HCT116 (cell line): ENCODE measurements around the gene ZNF229. TPM values are rescaled to one million over a fixed set of nuclear protein-coding genes. Genes with fewer than 3 reads are reported as not detected.
"Not testable (repeated sequence)": the region's sequence is repeated elsewhere in the genome, so short reads cannot be mapped to it uniquely, and the experiment has no call there.

Source experiments
- ATAC-seq: fragments of 200-7000 bp; cut with Tn5 transposase; 2 replicates; pipeline ENCODE4 v1.9.1; 2020; ENCODE audit warnings: mild to moderate bottlenecking, moderate library complexity
- BruUV-seq: library from RNA; stranded (reverse); fragments of 400-500 nt; replicated peaks from 2 replicates; lab custom pipeline; 2021; lab: Mats Ljungman, UMichigan
- CTCF ChIA-PET: fragments of 300-600 bp; sonication (Branson Sonifier 250); formaldehyde crosslinking; loops from one replicate; lab custom pipeline; 2021; ENCODE audit warnings: antibody characterized with exemption; lab: Charles Lee
- POLR2A ChIA-PET: fragments of 300-600, 350-600 bp; sonication (Branson Sonifier 250); formaldehyde crosslinking; loops from one replicate; lab custom pipeline; 2021; ENCODE audit warnings: antibody characterized with exemption; lab: Charles Lee
- RAD21 ChIA-PET, 2 experiments: fragments of 300-600 bp; sonication (Branson Sonifier 250); formaldehyde crosslinking; loops; one replicate each; lab custom pipeline; 2023; ENCODE audit warnings: low total read pairs in 2 of 2; ENCODE audit not compliant: uncharacterized antibody in 2 of 2, unreplicated experiment in 2 of 2, low non-redundant PET in 1 of 2; lab: Charles Lee
- DNase-seq: peaks from one replicate; pipeline ENCODE4 v3.0.0-alpha.2; 2010; ENCODE audit warnings: low read depth, low spot score
- H2AFZ ChIP-seq: fragments of 200-600 bp; shearing (Covaris generic), sonication (generic); 2 replicates; pipeline ENCODE4 v1.6.1; 2017; ENCODE audit warnings: low read depth, mixed run types, mixed read lengths, antibody characterized with exemption, low read length; ENCODE audit not compliant: poor library complexity, severe bottlenecking
- H3K27ac ChIP-seq: 2 replicates; pipeline ENCODE4 v1.5.1; 2012; ENCODE audit warnings: low read depth, low read length
- H3K27me3 ChIP-seq: fragments of 200-600 bp; sonication (generic); 2 replicates; pipeline ENCODE4 v1.6.1; 2016; ENCODE audit warnings: mixed run types, low read length, mixed read lengths; ENCODE audit not compliant: insufficient read depth
- H3K36me3 ChIP-seq, 2 experiments: fragments of 200-500 bp in 1 of 2; fragments of 200-600 bp in 1 of 2; sonication (Bioruptor generic) in 1 of 2; sonication (generic) in 1 of 2; 2 replicates each; pipeline versions ENCODE4 v1.5.1 to v1.6.1; 2014 to 2016; ENCODE audit warnings: low read length in 2 of 2, inconsistent platforms in 1 of 2, mixed read lengths in 1 of 2, mixed run types in 1 of 2; ENCODE audit not compliant: insufficient read depth in 2 of 2, control insufficient read depth in 1 of 2
- H3K4me1 ChIP-seq, 2 experiments: fragments of 200-600 bp in 1 of 2; sonication (generic) in 1 of 2; 2 replicates each; pipeline versions ENCODE4 v1.5.1 to v1.6.1; 2012 to 2017; ENCODE audit warnings: low read length in 2 of 2, inconsistent platforms in 1 of 2, mild to moderate bottlenecking in 1 of 2, mixed read lengths in 1 of 2, mixed run types in 1 of 2, moderate library complexity in 1 of 2; ENCODE audit not compliant: insufficient read depth in 2 of 2, control insufficient read depth in 1 of 2
- H3K4me2 ChIP-seq: fragments of 200-600 bp; sonication (generic); 2 replicates; pipeline ENCODE4 v1.6.1; 2017; ENCODE audit warnings: mixed run types, low read length, mixed read lengths
- H3K4me3 ChIP-seq, 2 experiments: fragments of 200-600 bp in 1 of 2; sonication (generic) in 1 of 2; replicated peaks in 1 of 2; 2 replicates each; pipeline ENCODE4 v1.5.1; 2011 to 2016; ENCODE audit warnings: low read length in 2 of 2, control low read depth in 1 of 2, low read depth in 1 of 2, mild to moderate bottlenecking in 1 of 2, mixed read lengths in 1 of 2, mixed run types in 1 of 2
- H3K79me2 ChIP-seq: fragments of 200-600 bp; sonication (generic); 2 replicates; pipeline ENCODE4 v1.6.1; 2017; ENCODE audit warnings: mild to moderate bottlenecking, mixed run types, low read length, moderate library complexity, mixed read lengths; ENCODE audit not compliant: insufficient read depth
- H3K9ac ChIP-seq: fragments of 200-600 bp; sonication (generic); 2 replicates; pipeline ENCODE4 v1.6.1; 2016; ENCODE audit warnings: low read length, mixed read lengths
- H3K9me2 ChIP-seq: fragments of 200-600 bp; sonication (generic), shearing (Covaris generic); 2 replicates; pipeline ENCODE4 v1.6.1; 2017; ENCODE audit warnings: mixed run types, mild to moderate bottlenecking, moderate library complexity; ENCODE audit not compliant: insufficient read depth
- H3K9me3 ChIP-seq, 2 experiments: fragments of 200-500 bp in 1 of 2; fragments of 200-600 bp in 1 of 2; sonication (Bioruptor generic) in 1 of 2; sonication (generic) in 1 of 2; 2 replicates each; pipeline ENCODE4 v1.6.1; 2014 to 2017; ENCODE audit warnings: low read length in 2 of 2, mixed read lengths in 2 of 2, inconsistent platforms in 1 of 2, low read depth in 1 of 2, mild to moderate bottlenecking in 1 of 2, mixed run types in 1 of 2, moderate library complexity in 1 of 2; ENCODE audit not compliant: control insufficient read depth in 1 of 2, insufficient read depth in 1 of 2
- H4K20me1 ChIP-seq: fragments of 200-600 bp; sonication (generic), shearing (Covaris generic); 2 replicates; pipeline ENCODE4 v1.6.1; 2017; ENCODE audit warnings: mixed run types, mild to moderate bottlenecking, moderate library complexity; ENCODE audit not compliant: insufficient read depth
- CBX3 ChIP-seq: IDR thresholded peaks from 2 replicates; pipeline ENCODE4 v1.6.1; 2012; ENCODE audit warnings: low read depth
- EZH2 ChIP-seq: fragments of 200-600 bp; sonication (generic); IDR thresholded peaks from 2 replicates; pipeline ENCODE4 v1.6.1; 2017; ENCODE audit warnings: antibody characterized with exemption, mixed run types
- POLR2AphosphoS5 ChIP-seq: IDR thresholded peaks from 2 replicates; pipeline ENCODE4 v1.6.1; 2011; ENCODE audit warnings: mild to moderate bottlenecking, low read depth, low read length, moderate library complexity
- REST ChIP-seq: IDR thresholded peaks from 2 replicates; pipeline ENCODE4 v1.6.1; 2012; ENCODE audit warnings: low read depth
- ZNF274 ChIP-seq: fragments of 200-500 bp; sonication (Bioruptor generic); IDR thresholded peaks from 2 replicates; pipeline ENCODE4 v1.6.1; 2014; ENCODE audit warnings: mild to moderate bottlenecking, low read depth, low read length, inconsistent platforms
- intact Hi-C: fragments of 100-400 bp; cut with micrococcal nuclease; formaldehyde crosslinking; loops from 2 replicates; pipeline ENCODE4 v1.10.0; 2022
- total RNA-seq: library from RNA; stranded (reverse); gene quantifications from one replicate; pipeline ENCODE4 v1.2.1, GENCODE V29; 2021; ENCODE audit not compliant: unreplicated experiment
- TF ChIP-seq, protein P1 (sequence below): IDR thresholded peaks from 2 replicates; pipeline ENCODE4 v1.6.1; 2011; ENCODE audit warnings: mild to moderate bottlenecking, low read length, moderate library complexity; ENCODE audit not compliant: insufficient replicate concordance; ENCODE audit errors: extremely low read depth

The ZNF229 gene
- total RNA-seq, 1 experiment from 2014 or later: not detected

DNA sequence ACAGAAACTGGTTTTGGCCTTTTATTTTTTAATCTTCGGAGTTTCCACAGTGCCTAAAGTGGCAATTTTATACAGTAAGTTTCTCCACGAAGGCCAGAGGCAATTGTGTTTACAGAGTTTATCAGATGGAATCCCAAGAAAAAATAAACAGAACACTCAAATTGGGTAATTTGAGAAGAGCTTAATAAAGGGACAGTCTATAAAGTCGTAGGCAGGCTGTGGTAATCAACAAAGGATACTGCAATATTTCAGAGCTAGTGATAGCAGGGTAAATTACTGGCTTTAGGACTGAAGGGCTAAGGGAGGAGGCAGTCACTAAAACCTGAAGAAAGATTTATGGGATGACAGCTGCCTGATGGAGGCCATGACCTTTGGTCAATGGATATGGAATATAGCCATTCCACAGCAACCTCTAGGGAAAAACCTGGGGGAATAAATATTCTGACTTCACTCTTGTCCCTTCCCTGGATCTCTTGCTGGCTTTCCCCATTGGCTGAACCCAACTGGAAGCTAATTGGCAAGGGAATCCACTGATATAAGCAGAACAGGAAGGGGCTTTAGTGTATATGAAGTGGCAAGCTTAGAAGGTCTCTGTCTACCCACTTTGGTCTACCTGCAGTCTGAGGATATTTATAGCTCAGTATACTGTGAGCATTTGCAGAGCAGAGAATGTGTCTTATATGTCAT, 14.5 kb upstream of the ZNF229 start:
- H2AFZ ChIP-seq, H4K20me1 ChIP-seq, DNase-seq, H3K9me2 ChIP-seq, intact Hi-C loops, CTCF ChIA-PET, H3K79me2 ChIP-seq, H3K9me3 ChIP-seq, ATAC-seq, H3K4me1 ChIP-seq, H3K4me2 ChIP-seq, H3K4me3 ChIP-seq, BruUV-seq, H3K36me3 ChIP-seq, H3K9ac ChIP-seq, H3K27ac ChIP-seq, POLR2A ChIA-PET, H3K27me3 ChIP-seq, RAD21 ChIA-PET: not testable (repeated sequence)

GRCh38 chr19:44456016-44456415, 7.7 kb upstream of the ZNF229 start:
- RAD21 ChIA-PET: not testable (repeated sequence)

DNA sequence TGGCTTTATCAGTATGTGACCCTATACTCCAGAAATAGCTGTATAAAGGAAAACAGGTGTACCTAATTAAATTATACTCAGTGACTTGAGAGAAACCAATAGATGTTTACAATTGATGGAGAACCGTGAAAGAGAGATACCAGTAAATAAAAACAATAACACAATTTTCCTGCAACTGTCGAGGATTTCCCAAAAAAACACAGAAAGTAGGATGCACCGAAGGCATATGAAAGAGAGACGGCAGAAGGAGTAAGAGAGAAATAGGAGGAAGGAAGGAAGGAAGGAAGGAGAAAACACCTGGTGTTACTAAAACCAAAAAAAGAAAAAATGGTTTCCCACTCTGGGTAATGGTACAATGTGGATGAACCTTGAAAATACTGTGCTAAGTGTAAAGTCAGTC, 6.8 kb upstream of the ZNF229 start:
- Histone ChIP-seq H3K9me3 (peaks cover 0 to 4% of the 10 kb centered on the region in 2 experiments; a peak in 2 of 4 replicates), H4K20me1 (no peaks in the 10 kb centered on the region), H3K9me2 (no peaks in the 10 kb centered on the region), H3K4me1 (no peaks in the 10 kb centered on the region), H3K4me3 (no peak overlapping the region), H3K27me3 (no peaks in the 10 kb centered on the region), H3K4me2 (no peak overlapping the region), H3K36me3 (no peaks in the 10 kb centered on the region), H3K79me2 (no peaks in the 10 kb centered on the region), H2AFZ (no peak overlapping the region), H3K9ac (no peak overlapping the region), H3K27ac (no peak overlapping the region)
- no peak for DNase-seq
- ChIA-PET RAD21 (no interaction called here), POLR2A (no interaction called here), CTCF (no interaction called here)
- no TSS peak for BruUV-seq
- intact Hi-C loops: no loop called here
- ATAC-seq: no peak
- TF ChIP-seq CBX3: no peak
- no peak for TF ChIP-seq EZH2
- TF ChIP-seq, protein P1, sequence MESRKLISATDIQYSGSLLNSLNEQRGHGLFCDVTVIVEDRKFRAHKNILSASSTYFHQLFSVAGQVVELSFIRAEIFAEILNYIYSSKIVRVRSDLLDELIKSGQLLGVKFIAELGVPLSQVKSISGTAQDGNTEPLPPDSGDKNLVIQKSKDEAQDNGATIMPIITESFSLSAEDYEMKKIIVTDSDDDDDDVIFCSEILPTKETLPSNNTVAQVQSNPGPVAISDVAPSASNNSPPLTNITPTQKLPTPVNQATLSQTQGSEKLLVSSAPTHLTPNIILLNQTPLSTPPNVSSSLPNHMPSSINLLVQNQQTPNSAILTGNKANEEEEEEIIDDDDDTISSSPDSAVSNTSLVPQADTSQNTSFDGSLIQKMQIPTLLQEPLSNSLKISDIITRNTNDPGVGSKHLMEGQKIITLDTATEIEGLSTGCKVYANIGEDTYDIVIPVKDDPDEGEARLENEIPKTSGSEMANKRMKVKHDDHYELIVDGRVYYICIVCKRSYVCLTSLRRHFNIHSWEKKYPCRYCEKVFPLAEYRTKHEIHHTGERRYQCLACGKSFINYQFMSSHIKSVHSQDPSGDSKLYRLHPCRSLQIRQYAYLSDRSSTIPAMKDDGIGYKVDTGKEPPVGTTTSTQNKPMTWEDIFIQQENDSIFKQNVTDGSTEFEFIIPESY: no peak
- TF ChIP-seq REST: no peak
- TF ChIP-seq ZNF274: no peak
- no peak for TF ChIP-seq POLR2AphosphoS5

More at GRCh38 chr19:44456016-44456415, 7.7 kb upstream of the ZNF229 start:
- H3K36me3 ChIP-seq, H3K79me2 ChIP-seq, H3K4me2 ChIP-seq, H3K27ac ChIP-seq, intact Hi-C loops, H3K9me3 ChIP-seq, H3K9ac ChIP-seq, H2AFZ ChIP-seq, H4K20me1 ChIP-seq, ATAC-seq, H3K27me3 ChIP-seq, POLR2A ChIA-PET, H3K9me2 ChIP-seq, BruUV-seq, CTCF ChIA-PET, DNase-seq, H3K4me1 ChIP-seq, H3K4me3 ChIP-seq: not testable (repeated sequence)
